ENCODE data around the gene ZNHIT3.
A peak's percentile ranks its signal among the peaks of the same experiment; 100 is the strongest.
"Not testable (repeated sequence)": the region's sequence is repeated elsewhere in the genome, so short reads cannot be mapped to it uniquely, and the experiment has no call there.

ZNHIT3 gene

DNA sequence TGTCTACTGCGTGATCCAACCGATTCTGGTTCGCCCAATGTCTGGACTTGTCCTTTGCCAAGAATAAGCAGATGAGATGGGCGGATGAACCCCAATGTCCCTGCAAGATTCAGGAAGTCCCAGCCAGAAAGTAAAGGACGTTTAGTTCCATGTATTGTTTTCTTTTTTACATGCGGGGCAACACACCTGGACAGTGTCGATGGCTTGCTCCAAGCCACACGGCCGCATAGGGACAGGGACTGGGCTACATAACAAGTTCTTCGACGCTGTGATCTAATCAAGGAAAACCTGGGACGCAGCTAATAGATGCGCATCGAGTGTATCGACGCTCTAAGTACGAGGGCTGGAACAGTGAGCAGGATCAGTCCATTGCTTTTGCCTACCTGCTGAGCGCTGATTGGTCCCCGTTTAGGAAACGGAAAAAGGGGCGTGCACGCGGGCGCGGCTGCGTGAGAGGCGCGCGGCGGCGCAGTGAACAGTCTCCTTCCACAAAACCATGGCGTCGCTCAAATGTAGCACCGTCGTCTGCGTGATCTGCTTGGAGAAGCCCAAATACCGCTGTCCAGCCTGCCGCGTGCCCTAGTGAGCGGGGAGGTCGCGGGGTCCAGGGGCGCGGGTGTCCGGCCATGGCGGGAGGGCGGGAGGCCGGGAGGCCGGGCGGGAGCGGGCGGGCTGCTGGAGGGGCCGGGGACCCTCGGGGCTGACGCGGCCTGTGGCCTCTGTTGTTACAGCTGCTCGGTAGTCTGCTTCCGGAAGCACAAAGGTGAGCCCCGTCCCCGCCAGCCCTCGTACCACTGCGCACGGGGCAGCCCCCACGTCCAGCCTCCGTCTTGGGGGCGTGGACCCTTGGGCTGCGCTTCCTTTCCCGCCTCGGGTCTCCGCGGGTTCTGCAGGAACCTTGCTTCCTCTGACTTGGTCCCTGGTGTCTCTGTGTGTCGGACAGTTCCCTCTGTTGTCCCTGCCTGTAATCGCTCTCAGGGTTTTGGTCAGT is at the start of gene ZNHIT3:
TSS of gene ZNHIT3 (plus strand) at position 478 of the 991 bp plus-strand sequence. CDS start at position 497, 19 bp downstream.
- Histone ChIP-seq H3K4me1 (peaks cover 21 to 36% (median 30%) of the 10 kb centered on the region in 10 experiments), H3K36me3 (peaks cover 18 to 41% (median 30%) of the 10 kb centered on the region in 11 experiments), H3K27ac (peak within 1 kb of the TSS; percentile 56 to 82 (median 73)), H3K4me3 (peak within 1 kb of the TSS; percentile 71 to 93 (median 88)), H3K4me2 (peak within 1 kb of the TSS; percentile 81 to 99 (median 93)), H3K9ac (peak within 1 kb of the TSS; percentile 79 to 92 (median 87)), H4K20me1 (peaks cover 10 to 47% (median 26%) of the 10 kb centered on the region in 11 experiments; a peak in 20 of 22 replicates), H3K27me3 (no peaks in the 10 kb centered on the region), H3K9me3 (replicated peaks in 1 of 11) (peaks cover 0 to 9% (median 0%) of the 10 kb centered on the region in 11 experiments; a peak in 2 of 22 replicates)
- TF ChIP-seq Cebpa-rat (IDR thresholded peaks at IDR 0.05), result no peak

DNA sequence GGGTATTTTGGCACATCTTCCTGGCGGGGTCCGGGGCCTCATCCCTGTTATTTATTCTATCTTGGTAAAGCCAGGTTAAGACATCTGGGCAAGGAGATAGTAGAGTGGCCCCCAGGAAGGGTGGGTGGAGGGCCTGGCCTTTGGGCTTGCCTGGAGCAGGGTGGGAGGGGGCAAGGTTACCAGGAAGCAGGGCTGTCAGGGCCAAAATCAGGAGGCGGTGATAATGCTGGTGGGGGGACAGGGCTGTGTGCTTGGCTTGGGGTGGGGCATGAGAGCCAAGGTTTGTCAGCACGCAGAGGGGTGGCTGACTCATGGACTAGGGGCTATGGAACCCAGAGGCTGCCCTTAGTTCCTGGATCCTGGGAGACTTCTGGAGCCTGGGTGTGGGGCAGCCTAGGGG is 44.7 kb upstream of the ZNHIT3 start:
- not testable (repeated sequence) for H3K27me3 ChIP-seq; H4K20me1 ChIP-seq; H3K9me3 ChIP-seq (replicated peaks in 1 of 11); H3K9ac ChIP-seq; H3K36me3 ChIP-seq; H3K27ac ChIP-seq; H3K4me3 ChIP-seq; H3K4me2 ChIP-seq; H3K4me1 ChIP-seq

DNA sequence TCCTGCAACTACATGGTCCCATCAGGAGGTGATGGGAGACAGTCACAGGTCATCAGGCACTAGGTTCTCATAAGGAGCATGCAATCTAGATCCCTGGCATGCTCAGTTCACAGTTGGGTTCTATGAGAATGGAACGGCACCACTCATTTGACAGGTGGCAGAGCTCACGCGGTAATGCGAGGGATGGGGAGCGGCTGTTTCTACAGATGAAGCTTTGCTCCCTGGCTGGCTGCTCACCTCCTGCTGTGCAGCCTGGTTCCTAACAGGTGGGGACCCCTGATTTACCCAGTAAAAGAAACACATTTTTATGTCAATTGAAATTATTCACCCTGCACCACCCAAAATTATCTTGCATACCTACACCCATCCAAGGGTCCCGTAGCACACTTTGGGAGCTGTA is 42.7 kb upstream of the ZNHIT3 start:
- Histone ChIP-seq H3K9me3 (replicated peaks in 1 of 11) (no peaks in the 10 kb centered on the region), H3K4me2 (no peak overlapping the region), H3K9ac (no peak overlapping the region), H3K27ac (no peak overlapping the region), H3K27me3 (no peaks in the 10 kb centered on the region), H3K4me3 (no peak overlapping the region), H3K36me3 (no peaks in the 10 kb centered on the region), H3K4me1 (no peaks in the 10 kb centered on the region), H4K20me1 (no peaks in the 10 kb centered on the region)
- no peak for TF ChIP-seq Cebpa-rat (IDR thresholded peaks at IDR 0.05)

DNA sequence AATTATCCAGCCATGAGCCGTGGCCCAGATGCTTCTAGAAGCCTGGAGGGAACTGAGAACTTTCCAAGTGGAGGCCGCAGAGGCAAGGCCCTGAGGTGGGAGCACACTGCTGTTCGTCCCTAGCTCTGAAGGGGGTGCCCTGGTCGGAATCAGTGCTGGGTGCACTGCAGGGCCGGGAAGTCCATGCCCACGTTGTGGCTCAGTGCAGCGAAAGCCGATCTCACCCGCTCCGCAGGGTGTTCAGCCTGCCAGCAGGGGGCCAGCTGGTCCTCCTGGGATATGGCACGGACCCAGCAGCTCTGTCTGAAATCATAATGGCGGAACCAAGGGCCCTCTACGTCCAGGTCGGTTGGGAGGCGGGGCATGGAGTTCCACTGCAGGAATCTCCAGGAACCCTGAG is 36.5 kb upstream of the ZNHIT3 start:
- H3K4me3 ChIP-seq, H3K36me3 ChIP-seq: not testable (repeated sequence)

DNA sequence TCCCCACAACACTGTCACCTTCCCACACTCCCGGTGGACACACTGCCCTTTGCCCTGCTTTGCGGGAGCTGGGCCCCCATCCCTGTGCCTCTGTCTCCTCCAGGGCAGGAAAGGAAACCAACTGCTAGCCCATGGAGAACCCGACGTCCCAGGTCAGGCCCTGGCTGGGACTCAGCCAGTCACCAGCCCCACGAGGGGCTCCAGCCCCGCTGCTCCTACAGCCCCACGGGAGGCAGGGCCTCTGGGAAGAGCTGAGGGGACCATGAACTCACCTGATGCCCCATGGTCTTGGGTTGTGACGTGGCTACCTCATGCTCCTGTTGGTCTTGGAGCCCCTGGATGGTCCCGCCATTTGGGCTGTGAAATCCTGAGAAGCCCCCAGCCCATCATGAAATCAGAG is 33.6 kb upstream of the ZNHIT3 start:
- H4K20me1 ChIP-seq; H3K9me3 ChIP-seq (replicated peaks in 1 of 11); H3K4me2 ChIP-seq; H3K4me1 ChIP-seq; H3K27ac ChIP-seq; H3K4me3 ChIP-seq; H3K9ac ChIP-seq; H3K36me3 ChIP-seq; H3K27me3 ChIP-seq: not testable (repeated sequence)

More for the DNA sequence above, 36.5 kb upstream of the ZNHIT3 start:
- H4K20me1 ChIP-seq; H3K9ac ChIP-seq; H3K9me3 ChIP-seq (replicated peaks in 1 of 11); H3K4me2 ChIP-seq; H3K4me1 ChIP-seq; H3K27me3 ChIP-seq; H3K27ac ChIP-seq: not testable (repeated sequence)

DNA sequence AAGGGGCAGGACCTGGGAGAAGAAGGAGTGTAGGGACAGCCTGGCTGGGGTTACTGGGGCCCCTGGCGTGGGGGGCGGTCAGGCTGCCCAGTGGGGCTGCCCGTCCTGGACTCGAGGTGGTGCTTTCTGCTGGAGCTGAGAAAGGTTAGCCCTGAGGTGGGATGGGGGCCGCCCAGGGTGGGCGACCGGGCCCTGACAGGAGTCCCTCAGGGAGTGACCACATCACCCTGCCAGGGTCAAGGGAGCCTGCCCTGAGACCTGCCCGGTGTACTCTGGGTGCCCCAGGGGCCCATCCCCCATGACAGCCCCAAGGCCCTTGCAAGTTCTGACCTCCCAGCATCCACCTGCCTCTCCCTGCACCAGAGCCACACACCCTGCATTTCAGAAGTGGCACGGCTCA is 28.8 kb upstream of the ZNHIT3 start:
- H3K36me3 ChIP-seq; H3K27me3 ChIP-seq; H3K4me3 ChIP-seq; H3K27ac ChIP-seq; H3K9ac ChIP-seq; H4K20me1 ChIP-seq; H3K9me3 ChIP-seq (replicated peaks in 1 of 11): not testable (repeated sequence)
- H3K4me2 ChIP-seq, result peak overlapping the region in 6 of 11 experiments; percentile 20 to 45 (median 34); a peak in 11 of 22 replicates
- H3K4me1 ChIP-seq, result peaks cover 0 to 18% (median 8%) of the 10 kb centered on the region in 10 experiments; a peak in 12 of 20 replicates

DNA sequence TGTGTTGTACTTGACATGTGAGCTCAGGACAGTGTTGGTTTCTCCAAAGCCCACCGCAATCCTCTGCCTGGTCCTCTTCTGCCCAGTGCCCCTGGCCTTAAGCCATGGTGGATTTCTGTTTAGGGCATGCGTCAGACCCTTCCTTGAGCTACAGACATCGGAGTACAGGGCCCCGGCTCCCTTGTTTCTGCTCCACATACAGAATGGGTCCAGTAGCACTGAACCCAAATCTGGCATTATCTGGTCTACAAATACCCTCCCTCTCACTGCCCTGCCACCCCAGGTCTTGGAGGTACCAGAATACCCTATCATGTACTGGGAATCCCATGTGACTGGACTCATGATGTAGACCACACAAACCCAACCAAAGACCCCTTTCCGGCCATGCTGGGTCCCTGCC is 27.4 kb upstream of the ZNHIT3 start:
- Histone ChIP-seq H3K27me3 (no peaks in the 10 kb centered on the region), H4K20me1 (0 out of 22 replicates have a peak, but pooled peaks cover 0 to 3% (median 0%) of the 10 kb centered on the region in 11 experiments), H3K36me3 (no peaks in the 10 kb centered on the region), H3K4me3 (no peak overlapping the region), H3K27ac (no peak overlapping the region), H3K4me1 (peaks cover 0 to 28% (median 14%) of the 10 kb centered on the region in 10 experiments; a peak in 15 of 20 replicates), H3K9ac (no peak overlapping the region), H3K9me3 (replicated peaks in 1 of 11) (no peaks in the 10 kb centered on the region), H3K4me2 (no peak overlapping the region)
- TF ChIP-seq Cebpa-rat (IDR thresholded peaks at IDR 0.05), result no peak

DNA sequence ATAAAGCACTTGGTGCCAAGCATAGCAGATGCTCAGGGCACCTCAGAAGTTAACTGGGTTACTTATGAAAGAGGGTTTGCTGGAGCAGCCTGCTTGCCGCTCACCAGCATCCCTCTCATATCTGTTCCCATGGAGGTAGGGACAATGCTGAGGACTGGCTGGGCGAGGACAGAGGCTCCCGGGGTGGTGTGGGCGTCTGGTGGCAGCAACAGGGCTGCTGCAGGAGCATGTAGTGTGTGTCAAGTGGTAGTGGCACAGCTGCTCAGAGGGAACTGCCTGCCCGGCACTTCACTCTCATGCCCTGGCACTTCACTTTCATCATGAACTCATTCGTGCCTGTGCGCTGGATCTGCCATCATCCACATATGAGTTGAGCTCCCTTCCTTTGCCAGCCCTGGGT is 26.9 kb upstream of the ZNHIT3 start:
- peaks cover 0 to 28% (median 14%) of the 10 kb centered on the region in 10 experiments; a peak in 15 of 20 replicates for H3K4me1 ChIP-seq

DNA sequence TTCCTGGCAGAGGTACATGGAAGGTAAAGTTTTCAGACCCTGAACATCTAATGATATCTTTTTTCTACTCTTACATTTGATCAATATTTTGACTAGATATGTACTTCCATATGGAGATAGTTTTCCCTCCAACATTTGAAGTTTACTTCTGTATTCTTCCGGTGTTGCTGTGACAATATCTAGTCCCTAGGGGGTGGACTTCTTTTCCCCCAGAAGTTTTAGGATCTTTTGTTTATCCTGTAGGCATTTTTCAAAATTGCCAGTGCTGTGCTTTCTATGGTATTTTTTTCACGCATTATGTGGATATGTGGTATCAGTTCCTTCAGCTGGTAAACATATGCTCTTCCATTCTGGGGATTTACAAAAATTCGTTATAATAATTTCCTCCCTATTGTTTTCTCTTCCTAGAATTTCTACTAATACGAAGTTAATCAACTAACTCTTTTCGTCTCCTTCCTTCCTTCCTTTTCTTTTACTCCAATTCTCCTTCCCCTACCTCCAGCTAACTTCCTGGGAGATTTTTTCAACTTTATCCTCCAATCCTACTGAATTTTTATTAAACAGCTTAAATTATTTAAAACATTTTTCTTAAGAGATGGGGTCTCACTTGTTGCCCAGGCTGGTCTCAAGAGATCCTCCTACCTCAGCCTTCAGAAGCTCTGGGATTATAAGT is 26.1 kb upstream of the ZNHIT3 start:
- Histone ChIP-seq H3K4me1 (peaks cover 0 to 28% (median 14%) of the 10 kb centered on the region in 10 experiments; a peak in 15 of 20 replicates), H3K36me3 (no peaks in the 10 kb centered on the region), H3K9ac (no peak overlapping the region), H3K27me3 (no peaks in the 10 kb centered on the region), H3K9me3 (replicated peaks in 1 of 11) (no peaks in the 10 kb centered on the region), H3K4me3 (no peak overlapping the region), H3K4me2 (no peak overlapping the region), H4K20me1 (0 out of 22 replicates have a peak, but pooled peaks cover 0 to 3% (median 0%) of the 10 kb centered on the region in 11 experiments), H3K27ac (no peak overlapping the region)
- no peak for TF ChIP-seq Cebpa-rat (IDR thresholded peaks at IDR 0.05)

More for the DNA sequence above, 26.9 kb upstream of the ZNHIT3 start:
- Histone ChIP-seq H3K4me3 (no peak overlapping the region), H3K4me2 (no peak overlapping the region), H3K27ac (no peak overlapping the region), H3K36me3 (no peaks in the 10 kb centered on the region), H3K9ac (no peak overlapping the region), H4K20me1 (0 out of 22 replicates have a peak, but pooled peaks cover 0 to 3% (median 0%) of the 10 kb centered on the region in 11 experiments), H3K27me3 (no peaks in the 10 kb centered on the region), H3K9me3 (replicated peaks in 1 of 11) (no peaks in the 10 kb centered on the region)
- no peak for TF ChIP-seq Cebpa-rat (IDR thresholded peaks at IDR 0.05)

All from BLaER1 treated with 17β-estradiol and CSF1 and Interleukin-3, amounts not matched to agents 10 nM and 100 nM (cell line).